GM18861 (cell line): Measurements from ENCODE around the gene GOLGA2.
"Not testable (repeated sequence)": the region's sequence is repeated elsewhere in the genome, so short reads cannot be mapped to it uniquely, and the experiment has no call there.

Experiments
- ATAC-seq: cut with Tn5 transposase; IDR thresholded peaks from one replicate; pipeline ENCODE4 v1.9.1; 2021; ENCODE audit not compliant: unreplicated experiment

The GOLGA2 gene

GRCh38 chr9:128244837-128245231 is 31.0 kb downstream of the GOLGA2 start:
- no peak for ATAC-seq

GRCh38 chr9:128244091-128244836 is 31.5 kb downstream of the GOLGA2 start:
- no peak for ATAC-seq

GRCh38 chr9:128243215-128244018 is 32.4 kb downstream of the GOLGA2 start:
- ATAC-seq = no peak

- no peak for ATAC-seq
Measured at GRCh38 chr9:128242828-128243214, 33.0 kb downstream of the GOLGA2 start.

- no peak for ATAC-seq
Measured at GRCh38 chr9:128242124-128242523, 33.7 kb downstream of the GOLGA2 start.

GRCh38 chr9:128233817-128234406 is 41.9 kb downstream of the GOLGA2 start:
- ATAC-seq = no peak

GRCh38 chr9:128232528-128233428 is 43.0 kb downstream of the GOLGA2 start:
- ATAC-seq = no peak

- ATAC-seq = no peak
Measured at GRCh38 chr9:128231638-128232527, 43.9 kb downstream of the GOLGA2 start.

GRCh38 chr9:128230897-128231296 is 44.9 kb downstream of the GOLGA2 start:
- ATAC-seq = not testable (repeated sequence)

GRCh38 chr9:128226412-128226801 is 49.4 kb downstream of the GOLGA2 start:
- ATAC-seq = no peak

- no peak for ATAC-seq
Measured at GRCh38 chr9:128225770-128226411, 49.9 kb downstream of the GOLGA2 start.

GRCh38 chr9:128224877-128225276 is 50.9 kb downstream of the GOLGA2 start:
- ATAC-seq = no peak

GRCh38 chr9:128222880-128223670 is 52.7 kb downstream of the GOLGA2 start:
- ATAC-seq = no peak

GRCh38 chr9:128222026-128222425 is 53.8 kb downstream of the GOLGA2 start:
- ATAC-seq = no peak

- no peak for ATAC-seq
Measured at GRCh38 chr9:128219831-128220230, 56.0 kb downstream of the GOLGA2 start.

- peak; percentile 87 for ATAC-seq
Measured at GRCh38 chr9:128218518-128219389, 57.1 kb downstream of the GOLGA2 start.

- no peak for ATAC-seq
Measured at GRCh38 chr9:128218172-128218517, 57.7 kb downstream of the GOLGA2 start.
